Natural killer cell (primary cell): ENCODE results near the gene KRT79. TPM values are rescaled to one million over a fixed set of nuclear protein-coding genes. Genes with fewer than 3 reads are reported as not detected.

Experiments used
- ATAC-seq, 3 donors: fragments of 150-1000 bp in 2 of 3; fragments of 200-7000 bp in 1 of 3; cut with Tn5 transposase; 1 replicate in 1 of 3; 2 replicates in 2 of 3; pipeline ENCODE4 v1.10.0; 2021; ENCODE audit warnings: mild to moderate bottlenecking in 2 of 3, moderate library complexity in 2 of 3
- DNase-seq, 2 donors: peaks; one replicate each; pipeline versions ENCODE4 v3.0.0 to v3.0.0-alpha.2; 2013 to 2021; ENCODE audit warnings: mixed read lengths in 1 of 2
- H3K27ac ChIP-seq: one replicate; pipeline ENCODE4 v1.5.1; 2013; ENCODE audit warnings: mild to moderate bottlenecking, low read length
- H3K27me3 ChIP-seq: one replicate; pipeline ENCODE4 v1.6.1; 2013; ENCODE audit warnings: low read length; ENCODE audit not compliant: control insufficient read depth, insufficient read depth
- H3K36me3 ChIP-seq: one replicate; pipeline ENCODE4 v1.6.1; 2013; ENCODE audit warnings: low read length; ENCODE audit not compliant: control insufficient read depth, insufficient read depth
- H3K4me1 ChIP-seq: one replicate; pipeline ENCODE4 v1.6.1; 2013; ENCODE audit warnings: low read length; ENCODE audit not compliant: control insufficient read depth, insufficient read depth
- H3K4me3 ChIP-seq: one replicate; pipeline ENCODE4 v1.5.1; 2013; ENCODE audit warnings: low read length
- H3K9me3 ChIP-seq: one replicate; pipeline ENCODE4 v1.6.1; 2013; ENCODE audit warnings: low read length; ENCODE audit not compliant: control insufficient read depth, insufficient read depth
- H3K27ac Mint-ChIP-seq, 2 donors: one replicate each; pipeline ENCODE4 v1.8.0; 2022; ENCODE audit warnings: mild to moderate bottlenecking in 2 of 2, mixed read lengths in 2 of 2, moderate library complexity in 1 of 2
- H3K27me3 Mint-ChIP-seq, 2 donors: one replicate each; pipeline ENCODE4 v1.8.0; 2022; ENCODE audit warnings: low read depth in 2 of 2, mixed read lengths in 2 of 2
- H3K36me3 Mint-ChIP-seq: one replicate; pipeline ENCODE4 v1.8.0; 2022; ENCODE audit warnings: mixed read lengths
- H3K4me1 Mint-ChIP-seq, 2 donors: one replicate each; pipeline ENCODE4 v1.8.0; 2022; ENCODE audit warnings: mixed read lengths in 2 of 2
- H3K4me3 Mint-ChIP-seq: one replicate; pipeline ENCODE4 v1.8.0; 2022; ENCODE audit warnings: mild to moderate bottlenecking, moderate library complexity, mixed read lengths
- H3K9me3 Mint-ChIP-seq, 2 donors: one replicate each; pipeline ENCODE4 v1.8.0; 2022; ENCODE audit warnings: mixed read lengths in 2 of 2
- WGBS: methylation state at CpG from one replicate; pipeline ENCODE4 v1.1.7; 2013; ENCODE audit warnings: missing lambda C conversion rate; ENCODE audit not compliant: insufficient coverage; 5-methylcytosine and 5-hydroxymethylcytosine counted together
- intact Hi-C: fragments of 100-400 bp; cut with micrococcal nuclease; formaldehyde crosslinking; loops from one replicate; pipeline ENCODE4 v1.14.2; 2022
- total RNA-seq, 4 donors: library from RNA; stranded (reverse); fragments of 120-200 nt in 1 of 4; gene quantifications; one replicate each; pipeline versions ENCODE4 v1.2.3 to v1.2.4, GENCODE V29; 2013 to 2022
- TF ChIP-seq, protein P1 (sequence below): fragments of 200-600 bp; IDR thresholded peaks from one replicate; pipeline ENCODE4 v1.8.0; 2022; ENCODE audit warnings: antibody characterized with exemption

KRT79 gene
- total RNA-seq, 3 donors from 2014 or later (not counting 1 experiment from before 2014, with no cell fraction given): 0.18 TPM; not detected in 2

DNA sequence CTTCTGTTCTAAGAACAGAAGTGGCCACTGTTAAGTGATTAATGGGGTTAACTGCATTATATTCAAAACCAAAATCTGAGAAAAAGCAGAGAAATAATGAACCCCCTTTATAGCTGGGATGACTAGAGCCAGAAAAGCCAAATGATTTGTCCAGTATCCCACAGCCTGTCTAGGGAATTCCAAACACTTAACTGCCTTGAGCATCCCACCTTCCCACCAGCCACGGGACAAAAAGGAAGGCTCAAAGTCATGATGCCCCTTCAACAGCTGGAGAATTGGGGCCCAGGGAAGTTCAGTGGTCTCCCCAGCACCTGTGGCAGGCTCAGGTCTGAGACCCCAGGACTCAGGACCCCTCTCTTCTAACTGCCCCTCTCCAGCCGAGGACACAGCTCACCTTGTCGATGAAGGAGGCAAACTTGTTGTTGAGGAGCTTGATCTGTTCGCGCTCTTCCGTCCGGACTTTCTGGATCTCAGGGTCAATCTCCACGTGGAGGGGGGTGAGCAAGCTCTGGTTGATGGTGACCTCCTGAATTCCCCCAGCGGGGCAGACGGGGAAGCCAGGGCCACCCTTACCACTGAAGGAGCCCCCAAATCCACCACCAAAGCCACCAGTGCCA lies 20.8 kb downstream of the KRT79 start:
- ATAC-seq (no peak), DNase-seq (no peak)
- Histone ChIP-seq H3K9me3 (no peaks in the 10 kb centered on the region), H3K4me1 (no peaks in the 10 kb centered on the region), H3K27me3 (no peaks in the 10 kb centered on the region), H3K27ac (no peak overlapping the region), H3K4me3 (no peak overlapping the region), H3K36me3 (no peaks in the 10 kb centered on the region)
- Mint-ChIP-seq H3K4me1 (peaks cover 4 to 13% of the 10 kb centered on the region in 2 donors), H3K4me3 (no peak overlapping the region), H3K36me3 (no peaks in the 10 kb centered on the region), H3K27me3 (peaks cover 6 to 19% of the 10 kb centered on the region in 2 donors), H3K9me3 (no peaks in the 10 kb centered on the region), H3K27ac (no peak overlapping the region)
- WGBS: 88% methylated on average over 10 of the region's 10 CpGs
- TF ChIP-seq, protein P1, sequence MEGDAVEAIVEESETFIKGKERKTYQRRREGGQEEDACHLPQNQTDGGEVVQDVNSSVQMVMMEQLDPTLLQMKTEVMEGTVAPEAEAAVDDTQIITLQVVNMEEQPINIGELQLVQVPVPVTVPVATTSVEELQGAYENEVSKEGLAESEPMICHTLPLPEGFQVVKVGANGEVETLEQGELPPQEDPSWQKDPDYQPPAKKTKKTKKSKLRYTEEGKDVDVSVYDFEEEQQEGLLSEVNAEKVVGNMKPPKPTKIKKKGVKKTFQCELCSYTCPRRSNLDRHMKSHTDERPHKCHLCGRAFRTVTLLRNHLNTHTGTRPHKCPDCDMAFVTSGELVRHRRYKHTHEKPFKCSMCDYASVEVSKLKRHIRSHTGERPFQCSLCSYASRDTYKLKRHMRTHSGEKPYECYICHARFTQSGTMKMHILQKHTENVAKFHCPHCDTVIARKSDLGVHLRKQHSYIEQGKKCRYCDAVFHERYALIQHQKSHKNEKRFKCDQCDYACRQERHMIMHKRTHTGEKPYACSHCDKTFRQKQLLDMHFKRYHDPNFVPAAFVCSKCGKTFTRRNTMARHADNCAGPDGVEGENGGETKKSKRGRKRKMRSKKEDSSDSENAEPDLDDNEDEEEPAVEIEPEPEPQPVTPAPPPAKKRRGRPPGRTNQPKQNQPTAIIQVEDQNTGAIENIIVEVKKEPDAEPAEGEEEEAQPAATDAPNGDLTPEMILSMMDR: no peak
- intact Hi-C loops: no loop called here

DNA sequence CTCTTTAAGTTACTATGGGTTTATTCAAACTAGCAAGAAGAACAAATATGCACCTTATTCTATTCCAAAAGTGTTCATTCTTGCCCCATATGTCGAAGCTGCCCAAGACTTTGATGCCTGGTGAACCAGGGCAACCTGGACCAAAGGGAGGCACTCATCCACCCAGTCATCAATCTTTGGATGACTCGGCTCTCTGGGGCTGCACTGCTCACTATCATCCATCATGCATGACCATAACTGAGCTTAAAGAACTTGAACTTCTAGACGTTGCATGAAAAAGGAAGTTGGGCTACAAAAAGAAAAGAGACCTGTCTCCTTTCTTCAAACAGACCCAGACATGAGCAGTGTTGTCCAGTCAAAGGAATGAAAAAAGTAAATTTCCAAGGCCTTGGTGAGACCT lies 21.4 kb downstream of the KRT79 start:
- Histone ChIP-seq H3K36me3 (no peaks in the 10 kb centered on the region), H3K27ac (no peak overlapping the region), H3K4me3 (no peak overlapping the region), H3K4me1 (no peaks in the 10 kb centered on the region), H3K9me3 (no peaks in the 10 kb centered on the region), H3K27me3 (no peaks in the 10 kb centered on the region)
- no peak for ATAC-seq
- TF ChIP-seq, protein P1: no peak
- Mint-ChIP-seq H3K4me3 (no peak overlapping the region), H3K9me3 (no peaks in the 10 kb centered on the region), H3K4me1 (peaks cover 4 to 10% of the 10 kb centered on the region in 2 donors), H3K36me3 (no peaks in the 10 kb centered on the region), H3K27me3 (peaks cover 6 to 14% of the 10 kb centered on the region in 2 donors), H3K27ac (no peak overlapping the region)
- no peak for DNase-seq
- WGBS: 26% methylated on average over 3 of the region's 3 CpGs
- intact Hi-C loops: no loop called here

DNA sequence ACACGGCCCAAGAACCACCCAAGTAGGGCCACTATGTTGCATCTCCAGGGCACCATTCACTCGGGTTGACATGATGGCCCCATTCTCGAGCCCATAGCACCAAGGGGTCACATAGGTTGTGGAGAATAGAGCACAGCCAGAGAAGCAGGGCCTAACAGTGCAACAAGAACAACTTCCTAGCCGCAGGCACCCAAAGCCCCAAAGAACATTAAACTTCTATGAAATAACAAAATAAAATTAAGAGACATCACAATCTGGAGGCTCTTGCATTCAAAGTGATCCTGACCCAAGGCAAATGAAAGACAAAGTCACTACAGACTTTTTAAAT lies 22.1 kb downstream of the KRT79 start:
- Mint-ChIP-seq H3K27me3 (peaks cover 6% of the 10 kb centered on the region in 2 donors), H3K4me1 (peaks cover 4% of the 10 kb centered on the region in 2 donors), H3K9me3 (no peaks in the 10 kb centered on the region), H3K36me3 (no peaks in the 10 kb centered on the region), H3K4me3 (no peak overlapping the region), H3K27ac (no peak overlapping the region)
- Histone ChIP-seq H3K27me3 (no peaks in the 10 kb centered on the region), H3K27ac (no peak overlapping the region), H3K36me3 (no peaks in the 10 kb centered on the region), H3K4me3 (no peak overlapping the region), H3K9me3 (no peaks in the 10 kb centered on the region), H3K4me1 (no peaks in the 10 kb centered on the region)
- DNase-seq: no peak
- intact Hi-C loops: no loop called here
- no peak for ATAC-seq
- 74% methylated on average over 4 of the region's 4 CpGs for WGBS
- TF ChIP-seq, protein P1: no peak
